Stomach smooth muscle (tissue), 2 donors: Measurements from ENCODE around the gene MCM3AP.

Source experiments
- H3K27ac ChIP-seq: one replicate; pipeline ENCODE4 v1.7.0; 2013; ENCODE audit warnings: mild to moderate bottlenecking, low read length, inconsistent platforms
- H3K27me3 ChIP-seq, 2 donors: one replicate each; pipeline ENCODE4 v1.7.0; 2013; ENCODE audit warnings: low read length in 2 of 2; ENCODE audit not compliant: insufficient read depth in 2 of 2, control insufficient read depth in 1 of 2
- H3K36me3 ChIP-seq, 2 donors: one replicate each; pipeline ENCODE4 v1.7.0; 2013; ENCODE audit warnings: low read length in 2 of 2; ENCODE audit not compliant: control insufficient read depth in 2 of 2, insufficient read depth in 2 of 2
- H3K4me1 ChIP-seq: one replicate; pipeline ENCODE4 v1.7.0; 2013; ENCODE audit warnings: low read length; ENCODE audit not compliant: control insufficient read depth, insufficient read depth
- H3K4me3 ChIP-seq, 2 donors: one replicate each; pipeline ENCODE4 v1.7.0; 2013; ENCODE audit warnings: low read length in 2 of 2
- H3K9ac ChIP-seq, 2 donors: one replicate each; pipeline ENCODE4 v1.7.0; 2013; ENCODE audit warnings: low read length in 2 of 2, mild to moderate bottlenecking in 1 of 2
- H3K9me3 ChIP-seq, 2 donors: one replicate each; pipeline ENCODE4 v1.7.0; 2013; ENCODE audit warnings: low read length in 2 of 2; ENCODE audit not compliant: control insufficient read depth in 2 of 2
- donor health status: healthy.
- donor health status: Pancreatic carcinoma.

MCM3AP gene

GRCh38 chr21:46189213-46189958 lies 96.0 kb downstream of the MCM3AP start:
- H3K36me3 ChIP-seq = peaks cover 25 to 34% of the 10 kb centered on the region in 2 donors
- peak overlapping the region; percentile 49 for H3K27ac ChIP-seq
- no peaks in the 10 kb centered on the region for H3K9me3 ChIP-seq
- peaks cover 0 to 5% of the 10 kb centered on the region in 2 donors for H3K27me3 ChIP-seq
- H3K4me1 ChIP-seq = peaks cover 23% of the 10 kb centered on the region
- H3K9ac ChIP-seq = peak overlapping the region in 1 of 2 donors; percentile 43
- H3K4me3 ChIP-seq = no peak overlapping the region

GRCh38 chr21:46188226-46189212 lies 96.9 kb downstream of the MCM3AP start:
- Histone ChIP-seq H3K36me3 (peaks cover 18 to 25% of the 10 kb centered on the region in 2 donors), H3K9me3 (no peaks in the 10 kb centered on the region), H3K27ac (peak overlapping the region; percentile 49), H3K27me3 (peaks cover 0 to 5% of the 10 kb centered on the region in 2 donors), H3K4me1 (peaks cover 26% of the 10 kb centered on the region), H3K4me3 (no peak overlapping the region), H3K9ac (peak overlapping the region; percentile 21 to 43)

GRCh38 chr21:46187814-46188213 lies 97.6 kb downstream of the MCM3AP start:
- Histone ChIP-seq H3K27ac (no peak overlapping the region), H3K9ac (no peak overlapping the region)

DNA sequence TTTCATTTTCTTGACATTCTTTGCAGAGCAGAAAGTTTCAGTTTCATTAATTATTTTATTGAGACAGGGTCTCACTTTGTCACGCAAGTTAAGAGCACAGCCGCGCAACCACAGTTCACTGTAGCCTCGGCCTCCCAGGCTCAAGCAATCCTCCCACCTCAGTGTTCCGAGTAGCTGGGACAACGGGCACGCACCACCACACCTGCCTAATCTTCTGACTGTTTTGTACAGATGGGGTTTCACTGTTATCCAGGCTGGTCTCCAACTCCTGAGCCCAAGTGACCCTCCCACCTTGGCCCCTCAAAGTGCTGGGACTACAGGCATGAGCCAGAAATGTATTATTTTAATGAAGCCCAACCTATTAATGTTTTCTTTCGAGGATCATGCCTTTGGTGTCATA lies 98.2 kb downstream of the MCM3AP start:
- Histone ChIP-seq H3K9ac (no peak overlapping the region), H3K9me3 (no peaks in the 10 kb centered on the region), H3K27me3 (peaks cover 0 to 5% of the 10 kb centered on the region in 2 donors), H3K27ac (no peak overlapping the region), H3K4me3 (no peak overlapping the region), H3K36me3 (peaks cover 7 to 17% of the 10 kb centered on the region in 2 donors), H3K4me1 (peaks cover 26% of the 10 kb centered on the region)

More at GRCh38 chr21:46187814-46188213, 97.6 kb downstream of the MCM3AP start:
- Histone ChIP-seq H3K4me1 (peaks cover 26% of the 10 kb centered on the region), H3K36me3 (peaks cover 11 to 20% of the 10 kb centered on the region in 2 donors), H3K9me3 (no peaks in the 10 kb centered on the region), H3K27me3 (peaks cover 0 to 5% of the 10 kb centered on the region in 2 donors), H3K4me3 (no peak overlapping the region)

DNA sequence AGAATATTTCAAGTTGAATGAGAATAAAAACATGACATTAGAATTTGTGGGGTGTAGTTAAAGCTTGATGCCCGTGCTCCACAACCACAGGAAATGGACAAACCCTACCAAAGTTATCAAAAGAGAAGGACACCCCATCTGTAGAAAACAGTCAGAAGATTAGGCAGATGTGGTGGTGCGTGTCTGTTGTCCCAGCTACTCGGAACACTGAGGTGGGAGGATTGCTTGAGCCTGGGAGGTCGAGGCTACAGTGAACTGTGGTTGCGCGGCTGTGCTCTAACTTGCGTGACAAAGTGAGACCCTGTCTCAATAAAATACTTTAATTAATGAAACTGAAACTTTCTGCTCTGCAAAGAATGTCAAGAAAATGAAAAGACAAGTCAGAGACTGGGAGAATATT lies 99.7 kb downstream of the MCM3AP start:
- Histone ChIP-seq H3K9ac (no peak overlapping the region), H3K27ac (no peak overlapping the region), H3K36me3 (peaks cover 3 to 6% of the 10 kb centered on the region in 2 donors), H3K27me3 (peaks cover 0 to 5% of the 10 kb centered on the region in 2 donors), H3K4me1 (peaks cover 18% of the 10 kb centered on the region), H3K9me3 (no peaks in the 10 kb centered on the region), H3K4me3 (no peak overlapping the region)
